Kidney (tissue), 14 donors: Measurements from ENCODE around the gene PAXX. TPM values are rescaled to one million over a fixed set of nuclear protein-coding genes. Genes with fewer than 3 reads are reported as not detected.

Experiments used
- DNase-seq, 5 donors: peaks; one replicate each; pipeline ENCODE4 v3.0.0-alpha.2; 2013 to 2020
- FAIRE-seq: peaks from 2 replicates; lab custom pipeline; 2012; peaks lifted over from hg19 to GRCh38; lab: Jason Lieb, UNC
- H3K27ac ChIP-seq, 2 donors: one replicate each; pipeline ENCODE4 v1.7.0; 2013; ENCODE audit warnings: low read depth in 2 of 2, low read length in 2 of 2, inconsistent platforms in 1 of 2
- H3K27me3 ChIP-seq: one replicate; pipeline ENCODE4 v1.7.1; 2013; ENCODE audit warnings: low read length, inconsistent platforms; ENCODE audit not compliant: control insufficient read depth, insufficient read depth
- H3K36me3 ChIP-seq, 3 donors: one replicate each; pipeline versions ENCODE4 v1.7.0 to v1.7.1; 2013; ENCODE audit warnings: low read length in 3 of 3, control low read depth in 1 of 3, inconsistent platforms in 1 of 3; ENCODE audit not compliant: insufficient read depth in 3 of 3, control insufficient read depth in 2 of 3
- H3K4me1 ChIP-seq, 3 donors: one replicate each; pipeline versions ENCODE4 v1.7.0 to v1.7.1; 2013; ENCODE audit warnings: low read length in 3 of 3, inconsistent platforms in 1 of 3, low read depth in 1 of 3; ENCODE audit not compliant: control insufficient read depth in 2 of 3, insufficient read depth in 2 of 3
- H3K4me3 ChIP-seq, 3 donors: one replicate each; pipeline versions ENCODE4 v1.7.0 to v1.8.1; 2013; ENCODE audit warnings: low read length in 3 of 3, control low read depth in 1 of 3, inconsistent platforms in 1 of 3
- H3K9ac ChIP-seq, 3 donors: one replicate each; pipeline versions ENCODE4 v1.7.0 to v1.7.1; 2013; ENCODE audit warnings: low read length in 3 of 3, control low read depth in 1 of 3, inconsistent platforms in 1 of 3
- H3K9me3 ChIP-seq, 3 donors: one replicate each; pipeline versions ENCODE4 v1.7.0 to v1.7.1; 2013; ENCODE audit warnings: low read length in 3 of 3, control low read depth in 1 of 3, inconsistent platforms in 1 of 3; ENCODE audit not compliant: control insufficient read depth in 2 of 3, insufficient read depth in 1 of 3
- CTCF ChIP-seq: IDR thresholded peaks from 3 replicates; pipeline ENCODE4 v1.5.1; 2012; ENCODE audit warnings: mild to moderate bottlenecking, moderate library complexity, borderline replicate concordance; ENCODE audit not compliant: insufficient read depth; ENCODE audit errors: extremely low read depth
- intact Hi-C: fragments of 100-400 bp; cut with DNase I; formaldehyde crosslinking; loops from one replicate; pipeline ENCODE4 v1.11.1; 2022
- polyA plus RNA-seq: library from polyadenylated mRNA; stranded (reverse); fragments of 350-450 nt; fragmentation: Illumina TruSeq; extraction: RNeasy Lipid Tissue Mini Kit (QIAGEN cat#74804); gene quantifications from one replicate; pipeline ENCODE4 v1.2.3, GENCODE V29; 2014; ENCODE audit warnings: low read depth, low replicate concordance; ENCODE audit not compliant: insufficient read depth
- total RNA-seq: library from RNA; stranded (reverse); fragmentation: NEBNext Ultra II Directional; extraction: Animal tissue kit (Norgen Biotek cat#: 25700); gene quantifications from one replicate; pipeline ENCODE4 v1.2.1, GENCODE V29; 2021
- donor health status: control.
- donor health status: control.
- donor health status: control.
- donor health status: control.
- donor health status: control.
- donor health status: DM: yes; HTN: yes; CAD: no.
- donor health status: Normal renal cell carcinoma (clear cell type).

PAXX gene
- total and polyA plus RNA-seq, 2 donors from 2014 or later: 54.2 to 80.9 TPM

GRCh38 chr9:136969774-136970173 is 22.4 kb upstream of the PAXX start:
- peaks cover 0 to 3% (median 0%) of the 10 kb centered on the region in 3 donors for H3K4me1 ChIP-seq
- TF ChIP-seq CTCF: no peak
- no peak overlapping the region for H3K27ac ChIP-seq
- intact Hi-C loops: no loop called here
- DNase-seq: no peak
- H3K36me3 ChIP-seq: no peaks in the 10 kb centered on the region
- H3K9me3 ChIP-seq: no peaks in the 10 kb centered on the region
- no peak overlapping the region for H3K9ac ChIP-seq
- H3K4me3 ChIP-seq: no peak overlapping the region
- FAIRE-seq: no peak
- H3K27me3 ChIP-seq: no peaks in the 10 kb centered on the region

- intact Hi-C loops: no loop called here
- DNase-seq (no peak), FAIRE-seq (no peak)
- no peaks in the 10 kb centered on the region for H3K27me3 ChIP-seq
- no peak overlapping the region for H3K4me3 ChIP-seq
- no peak overlapping the region for H3K27ac ChIP-seq
- no peak for TF ChIP-seq CTCF
- no peak overlapping the region for H3K9ac ChIP-seq
- H3K36me3 ChIP-seq: no peaks in the 10 kb centered on the region
- peaks cover 0 to 7% (median 0%) of the 10 kb centered on the region in 3 donors for H3K4me1 ChIP-seq
- H3K9me3 ChIP-seq: no peaks in the 10 kb centered on the region
Observed at GRCh38 chr9:136970361-136970760, 21.9 kb upstream of the PAXX start.

DNA sequence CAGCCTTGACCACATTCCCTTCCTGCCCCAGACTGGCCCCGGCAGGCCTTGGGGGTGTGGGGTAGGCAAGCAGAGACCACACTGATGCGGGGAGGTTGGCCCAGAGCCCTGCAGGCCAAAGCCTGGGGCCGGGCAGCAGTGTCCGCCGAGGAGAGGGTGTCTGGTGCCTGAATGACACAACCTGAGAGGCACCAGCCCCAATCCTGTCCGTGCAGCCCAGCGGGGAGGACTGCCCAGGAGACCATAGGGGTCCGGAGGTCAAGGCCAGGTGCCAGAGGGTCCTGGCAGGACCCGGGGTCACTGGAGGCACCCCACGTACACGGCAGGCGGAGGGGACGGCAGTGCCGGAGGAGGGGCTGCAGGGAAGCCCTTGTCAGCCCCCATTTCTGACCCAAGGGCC is 20.5 kb upstream of the PAXX start:
- intact Hi-C loops: no loop called here
- H3K9me3 ChIP-seq: no peaks in the 10 kb centered on the region
- H3K27me3 ChIP-seq: no peaks in the 10 kb centered on the region
- DNase-seq (no peak), FAIRE-seq (no peak)
- no peak for TF ChIP-seq CTCF
- peaks cover 0 to 8% (median 0%) of the 10 kb centered on the region in 3 donors for H3K4me1 ChIP-seq
- no peak overlapping the region for H3K9ac ChIP-seq
- H3K36me3 ChIP-seq: no peaks in the 10 kb centered on the region
- H3K27ac ChIP-seq: no peak overlapping the region
- H3K4me3 ChIP-seq: no peak overlapping the region

DNA sequence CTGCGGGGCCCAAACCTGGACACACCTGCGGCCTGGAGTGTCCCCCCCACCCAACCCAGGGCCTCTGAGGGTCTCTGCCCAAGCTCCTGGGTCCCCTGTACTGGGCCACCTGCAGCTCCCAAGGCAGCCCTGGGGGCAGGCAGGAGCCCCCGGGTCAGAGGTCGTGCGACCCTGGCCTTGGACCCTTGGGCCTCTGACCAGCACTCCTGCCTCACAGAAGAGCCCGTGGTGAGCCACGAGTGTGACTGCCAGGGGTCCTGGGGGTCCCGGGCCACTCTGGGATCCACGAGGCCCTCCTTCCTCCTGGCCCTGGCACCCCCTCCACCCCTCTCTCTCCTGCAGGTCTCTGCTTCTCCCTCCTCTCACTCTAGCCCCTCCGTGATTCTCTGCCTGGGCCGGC is 19.9 kb upstream of the PAXX start:
- no peak for FAIRE-seq
- peaks cover 0 to 8% (median 0%) of the 10 kb centered on the region in 3 donors for H3K4me1 ChIP-seq
- H3K27ac ChIP-seq: no peak overlapping the region
- H3K4me3 ChIP-seq: no peak overlapping the region
- no peaks in the 10 kb centered on the region for H3K36me3 ChIP-seq
- intact Hi-C loops: no loop called here
- H3K27me3 ChIP-seq: no peaks in the 10 kb centered on the region
- no peak overlapping the region for H3K9ac ChIP-seq
- DNase-seq: no peak
- TF ChIP-seq CTCF: no peak
- no peaks in the 10 kb centered on the region for H3K9me3 ChIP-seq
